ENCODE data around the gene CCDC107. TPM values are rescaled to one million over a fixed set of nuclear protein-coding genes. Genes with fewer than 3 reads are reported as not detected.

The CCDC107 gene
- total RNA-seq, 3 donors from 2014 or later (not counting 1 experiment from before 2014, with no cell fraction given), result 30.9 to 37.9 (median 36.8) TPM

- intact Hi-C loops (cut with micrococcal nuclease), result loop anchor here (1.0 to 2.0 kb wide), 6 partner anchors 10 to 158 kb away; partner anchors contain the start of genes CREB3, HINT2 and TLN1
- H3K27me3 Mint-ChIP-seq (ENCODE audit: low read depth in 2 of 2), result peaks cover 3 to 8% of the 10 kb centered on the region in 2 donors
- peak within 1 kb of the TSS; percentile 97 for H3K4me3 Mint-ChIP-seq
- no peaks in the 10 kb centered on the region for H3K9me3 ChIP-seq (ENCODE audit: control insufficient read depth, insufficient read depth, low read length)
- ATAC-seq (peak; percentile 80 to 90 (median 83)), DNase-seq (peak; percentile 74 to 96)
- H3K4me1 Mint-ChIP-seq, result peaks cover 55 to 67% of the 10 kb centered on the region in 2 donors
- peaks cover 6% of the 10 kb centered on the region for H3K36me3 Mint-ChIP-seq
- peaks cover 13% of the 10 kb centered on the region for H3K36me3 ChIP-seq (ENCODE audit: control insufficient read depth, insufficient read depth, low read length)
- TF ChIP-seq CTCF (IDR thresholded peaks at IDR 0.05), result no peak
- WGBS (ENCODE audit: insufficient coverage), result 1% methylated on average over 42 of the region's 42 CpGs
- H3K27ac ChIP-seq (ENCODE audit: low read length), result peak within 1 kb of the TSS; percentile 99
- H3K27me3 ChIP-seq (ENCODE audit: control insufficient read depth, insufficient read depth, low read length), result no peaks in the 10 kb centered on the region
- no peaks in the 10 kb centered on the region for H3K9me3 Mint-ChIP-seq
- peak within 1 kb of the TSS; percentile 82 for H3K4me3 ChIP-seq (ENCODE audit: low read length)
- peak within 1 kb of the TSS; percentile 95 to 100 for H3K27ac Mint-ChIP-seq
- H3K4me1 ChIP-seq (ENCODE audit: control insufficient read depth, insufficient read depth, low read length), result peaks cover 64% of the 10 kb centered on the region
Measured at GRCh38 chr9:35657546-35658136, 451 bp upstream of the CCDC107 start, which contains the start of gene RMRP. RMRP (minus strand) TSS chr9:35658019.

DNA sequence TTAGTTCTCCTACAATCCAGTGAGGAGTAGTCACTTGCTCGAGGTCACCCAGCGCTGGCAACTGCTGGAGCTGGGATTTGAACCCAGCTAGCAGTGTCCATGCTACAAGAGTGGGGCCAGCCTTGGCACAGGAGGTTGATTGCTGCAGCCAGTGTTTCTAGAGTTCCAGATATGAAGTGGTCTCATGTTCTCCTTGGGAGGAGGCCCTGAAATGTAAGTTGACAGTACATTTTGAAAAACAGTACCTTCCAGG, 802 bp downstream of the CCDC107 start:
- Mint-ChIP-seq H3K4me1 (peaks cover 68 to 79% of the 10 kb centered on the region in 2 donors), H3K9me3 (no peaks in the 10 kb centered on the region), H3K27ac (peak overlapping the region; percentile 95 to 100), H3K36me3 (peaks cover 6% of the 10 kb centered on the region), H3K27me3 (ENCODE audit: low read depth in 2 of 2) (peaks cover 3 to 8% of the 10 kb centered on the region in 2 donors), H3K4me3 (peak overlapping the region; percentile 97)
- intact Hi-C loops (cut with micrococcal nuclease), result loop anchor here (1.0 to 2.0 kb wide), 5 partner anchors 37 to 156 kb away; partner anchors contain the start of genes CREB3, HINT2 and TLN1
- Histone ChIP-seq H3K36me3 (ENCODE audit: control insufficient read depth, insufficient read depth, low read length) (peaks cover 13% of the 10 kb centered on the region), H3K27ac (ENCODE audit: low read length) (peak overlapping the region; percentile 99), H3K9me3 (ENCODE audit: control insufficient read depth, insufficient read depth, low read length) (no peaks in the 10 kb centered on the region), H3K4me3 (ENCODE audit: low read length) (peak overlapping the region; percentile 82), H3K4me1 (ENCODE audit: control insufficient read depth, insufficient read depth, low read length) (peaks cover 75% of the 10 kb centered on the region), H3K27me3 (ENCODE audit: control insufficient read depth, insufficient read depth, low read length) (no peaks in the 10 kb centered on the region)
- 0% methylated on average over 2 of the region's 2 CpGs for WGBS (ENCODE audit: insufficient coverage)
- no peak for ATAC-seq
- DNase-seq, result no peak
- TF ChIP-seq CTCF (IDR thresholded peaks at IDR 0.05), result no peak

- H3K9me3 ChIP-seq (ENCODE audit: control insufficient read depth, insufficient read depth, low read length), result no peaks in the 10 kb centered on the region
- Mint-ChIP-seq H3K36me3 (peaks cover 6% of the 10 kb centered on the region), H3K27me3 (ENCODE audit: low read depth in 2 of 2) (peaks cover 3 to 8% of the 10 kb centered on the region in 2 donors), H3K4me3 (peak overlapping the region; percentile 97), H3K27ac (peak overlapping the region; percentile 95 to 100), H3K9me3 (no peaks in the 10 kb centered on the region), H3K4me1 (peaks cover 72 to 84% of the 10 kb centered on the region in 2 donors)
- peaks cover 13% of the 10 kb centered on the region for H3K36me3 ChIP-seq (ENCODE audit: control insufficient read depth, insufficient read depth, low read length)
- WGBS (ENCODE audit: insufficient coverage), result 20% methylated on average over 3 of the region's 3 CpGs
- peak overlapping the region; percentile 82 for H3K4me3 ChIP-seq (ENCODE audit: low read length)
- no peak for ATAC-seq
- DNase-seq, result peak in 1 of 2 donors; percentile 46
- peaks cover 79% of the 10 kb centered on the region for H3K4me1 ChIP-seq (ENCODE audit: control insufficient read depth, insufficient read depth, low read length)
- H3K27me3 ChIP-seq (ENCODE audit: control insufficient read depth, insufficient read depth, low read length), result no peaks in the 10 kb centered on the region
- peak overlapping the region; percentile 99 for H3K27ac ChIP-seq (ENCODE audit: low read length)
- intact Hi-C loops (cut with micrococcal nuclease), result loop anchor here (2.0 kb wide), 2 partner anchors 43 to 73 kb away; partner anchors contain the start of genes CREB3 and TLN1
- no peak for TF ChIP-seq CTCF (IDR thresholded peaks at IDR 0.05)
Measured at GRCh38 chr9:35659340-35659739, 1.2 kb downstream of the CCDC107 start.
